Hepatocyte (in vitro differentiated cells): ENCODE measurements around the gene HSFX3.
"Not testable (repeated sequence)": the region's sequence is repeated elsewhere in the genome, so short reads cannot be mapped to it uniquely, and the experiment has no call there.

Source experiments
- EZH2 ChIP-seq: fragments of 200-600 bp; sonication (generic); IDR thresholded peaks from 2 replicates; pipeline ENCODE4 v1.6.1; 2016; ENCODE audit warnings: antibody characterized with exemption, mild to moderate bottlenecking, borderline replicate concordance
- EZH2phosphoT487 ChIP-seq: fragments of 200-600 bp; sonication (generic); IDR thresholded peaks from one replicate; pipeline ENCODE4 v1.6.1; 2018; ENCODE audit warnings: antibody characterized with exemption, mild to moderate bottlenecking, low read depth, moderate library complexity; ENCODE audit not compliant: unreplicated experiment, severe bottlenecking
- TF ChIP-seq, protein P1 (sequence below): fragments of 200-600 bp; sonication (generic); IDR thresholded peaks from 2 replicates; pipeline ENCODE4 v1.5.1; 2016; ENCODE audit warnings: antibody characterized with exemption, mild to moderate bottlenecking; ENCODE audit not compliant: poor library complexity

DNA sequence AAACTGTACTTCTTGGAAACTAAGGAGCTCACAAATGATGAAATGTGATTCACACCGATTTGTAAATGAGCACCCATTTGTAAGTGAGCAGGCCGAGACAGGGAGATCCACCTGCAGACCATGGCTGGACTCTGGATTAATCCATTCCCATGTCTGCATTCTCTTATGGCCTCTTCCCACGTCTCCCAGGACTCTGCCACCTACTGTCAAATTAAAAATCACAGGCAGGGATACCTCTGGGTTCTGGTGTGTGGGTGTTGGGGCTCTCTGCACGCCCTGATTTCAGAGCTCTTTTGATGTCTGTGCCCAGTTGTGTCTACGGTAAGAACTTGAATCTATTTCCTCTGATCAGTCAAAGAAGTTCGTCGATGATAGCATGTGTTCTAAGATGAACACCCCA is 41.3 kb upstream of the HSFX3 start:
- TF ChIP-seq, protein P1, sequence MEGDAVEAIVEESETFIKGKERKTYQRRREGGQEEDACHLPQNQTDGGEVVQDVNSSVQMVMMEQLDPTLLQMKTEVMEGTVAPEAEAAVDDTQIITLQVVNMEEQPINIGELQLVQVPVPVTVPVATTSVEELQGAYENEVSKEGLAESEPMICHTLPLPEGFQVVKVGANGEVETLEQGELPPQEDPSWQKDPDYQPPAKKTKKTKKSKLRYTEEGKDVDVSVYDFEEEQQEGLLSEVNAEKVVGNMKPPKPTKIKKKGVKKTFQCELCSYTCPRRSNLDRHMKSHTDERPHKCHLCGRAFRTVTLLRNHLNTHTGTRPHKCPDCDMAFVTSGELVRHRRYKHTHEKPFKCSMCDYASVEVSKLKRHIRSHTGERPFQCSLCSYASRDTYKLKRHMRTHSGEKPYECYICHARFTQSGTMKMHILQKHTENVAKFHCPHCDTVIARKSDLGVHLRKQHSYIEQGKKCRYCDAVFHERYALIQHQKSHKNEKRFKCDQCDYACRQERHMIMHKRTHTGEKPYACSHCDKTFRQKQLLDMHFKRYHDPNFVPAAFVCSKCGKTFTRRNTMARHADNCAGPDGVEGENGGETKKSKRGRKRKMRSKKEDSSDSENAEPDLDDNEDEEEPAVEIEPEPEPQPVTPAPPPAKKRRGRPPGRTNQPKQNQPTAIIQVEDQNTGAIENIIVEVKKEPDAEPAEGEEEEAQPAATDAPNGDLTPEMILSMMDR, result not testable (repeated sequence)
- not testable (repeated sequence) for TF ChIP-seq EZH2, EZH2phosphoT487
